ENCODE results near the gene DNAJC11. TPM values are rescaled to one million over a fixed set of nuclear protein-coding genes. Genes with fewer than 3 reads are reported as not detected.
"Not testable (repeated sequence)": the region's sequence is repeated elsewhere in the genome, so short reads cannot be mapped to it uniquely, and the experiment has no call there.

DNAJC11 gene
- total RNA-seq, 3 donors from 2014 or later: 23.0 to 30.5 (median 25.6) TPM

GRCh38 chr1:6601049-6601922, 100.3 kb downstream of the DNAJC11 start:
- peak; percentile 78 to 90 for DNase-seq (ENCODE audit: low spot score in 2 of 2)
- Histone ChIP-seq H3K27ac (peak overlapping the region; percentile 98 to 99), H3K4me3 (peak overlapping the region; percentile 73 to 97 (median 96)), H3K36me3 (no peaks in the 10 kb centered on the region), H3K4me1 (peaks cover 19 to 33% of the 10 kb centered on the region in 2 donors), H3K27me3 (no peaks in the 10 kb centered on the region), H3K9me3 (no peaks in the 10 kb centered on the region)
- TF ChIP-seq CTCF (IDR thresholded peaks at IDR 0.05) (no peak), POLR2A (IDR thresholded peaks at IDR 0.05) (peak; percentile 72), POLR2AphosphoS5 (IDR thresholded peaks at IDR 0.05) (peak; percentile 66 to 77 (median 76))
- intact Hi-C loops (cut with DNase I; ENCODE audit: low total_unique reads): no loop called here

GRCh38 chr1:6600410-6601048, 101.1 kb downstream of the DNAJC11 start:
- intact Hi-C loops (cut with DNase I; ENCODE audit: low total_unique reads): no loop called here
- no peak for DNase-seq (ENCODE audit: low spot score in 2 of 2)
- Histone ChIP-seq H3K27ac (peak overlapping the region; percentile 98 to 99), H3K9me3 (no peaks in the 10 kb centered on the region), H3K4me3 (peak overlapping the region; percentile 73 to 97 (median 96)), H3K36me3 (no peaks in the 10 kb centered on the region), H3K27me3 (no peaks in the 10 kb centered on the region), H3K4me1 (peaks cover 19 to 34% of the 10 kb centered on the region in 2 donors)
- TF ChIP-seq POLR2A (IDR thresholded peaks at IDR 0.05): no peak
- no peak for TF ChIP-seq CTCF (IDR thresholded peaks at IDR 0.05)
- no peak for TF ChIP-seq POLR2AphosphoS5 (IDR thresholded peaks at IDR 0.05)

GRCh38 chr1:6599991-6600390, 101.6 kb downstream of the DNAJC11 start:
- H3K36me3 ChIP-seq; H3K27me3 ChIP-seq; H3K9me3 ChIP-seq; DNase-seq (ENCODE audit: low spot score in 2 of 2); intact Hi-C loops (cut with DNase I; ENCODE audit: low total_unique reads): not testable (repeated sequence)
- Histone ChIP-seq H3K27ac (peak overlapping the region; percentile 98 to 99), H3K4me1 (peaks cover 19 to 34% of the 10 kb centered on the region in 2 donors), H3K4me3 (peak overlapping the region; percentile 73 to 97 (median 96))

GRCh38 chr1:6599141-6599975, 102.3 kb downstream of the DNAJC11 start:
- DNase-seq (ENCODE audit: low spot score in 2 of 2): no peak
- TF ChIP-seq CTCF (IDR thresholded peaks at IDR 0.05) (peak in 1 of 3 donors; percentile 34), POLR2A (IDR thresholded peaks at IDR 0.05) (peak; percentile 15), POLR2AphosphoS5 (IDR thresholded peaks at IDR 0.05) (no peak)
- no peaks in the 10 kb centered on the region for H3K27me3 ChIP-seq
- peaks cover 15 to 29% of the 10 kb centered on the region in 2 donors for H3K4me1 ChIP-seq
- no peaks in the 10 kb centered on the region for H3K9me3 ChIP-seq
- no peaks in the 10 kb centered on the region for H3K36me3 ChIP-seq
- H3K4me3 ChIP-seq: peak overlapping the region; percentile 73 to 97 (median 96)
- H3K27ac ChIP-seq: peak overlapping the region; percentile 98 to 99
- intact Hi-C loops (cut with DNase I; ENCODE audit: low total_unique reads): no loop called here

GRCh38 chr1:6597777-6598131, 103.9 kb downstream of the DNAJC11 start:
- Histone ChIP-seq H3K4me3 (peak overlapping the region in 2 of 3 donors; percentile 27 to 73), H3K27me3 (no peaks in the 10 kb centered on the region), H3K4me1 (peaks cover 13 to 26% of the 10 kb centered on the region in 2 donors), H3K27ac (peak overlapping the region; percentile 49 to 99), H3K9me3 (no peaks in the 10 kb centered on the region), H3K36me3 (no peaks in the 10 kb centered on the region)
- no peak for DNase-seq (ENCODE audit: low spot score in 2 of 2)
- TF ChIP-seq CTCF (IDR thresholded peaks at IDR 0.05) (no peak), POLR2AphosphoS5 (IDR thresholded peaks at IDR 0.05) (no peak), POLR2A (IDR thresholded peaks at IDR 0.05) (no peak)
- intact Hi-C loops (cut with DNase I; ENCODE audit: low total_unique reads): no loop called here

Measured in breast epithelium (tissue), 4 donors.